C4-2B (cell line): Measurements from ENCODE around the gene ABLIM3.

Experiments
- ZFX ChIP-seq: fragments of 450-650 bp; IDR thresholded peaks from 2 replicates; pipeline ENCODE4 v1.6.1; 2017
- TF ChIP-seq, protein P1 (sequence below): fragments of 450-650 bp; conservative IDR thresholded peaks from 2 replicates; pipeline ENCODE4 v1.5.1; 2017; ENCODE audit warnings: mild to moderate bottlenecking

DNA sequence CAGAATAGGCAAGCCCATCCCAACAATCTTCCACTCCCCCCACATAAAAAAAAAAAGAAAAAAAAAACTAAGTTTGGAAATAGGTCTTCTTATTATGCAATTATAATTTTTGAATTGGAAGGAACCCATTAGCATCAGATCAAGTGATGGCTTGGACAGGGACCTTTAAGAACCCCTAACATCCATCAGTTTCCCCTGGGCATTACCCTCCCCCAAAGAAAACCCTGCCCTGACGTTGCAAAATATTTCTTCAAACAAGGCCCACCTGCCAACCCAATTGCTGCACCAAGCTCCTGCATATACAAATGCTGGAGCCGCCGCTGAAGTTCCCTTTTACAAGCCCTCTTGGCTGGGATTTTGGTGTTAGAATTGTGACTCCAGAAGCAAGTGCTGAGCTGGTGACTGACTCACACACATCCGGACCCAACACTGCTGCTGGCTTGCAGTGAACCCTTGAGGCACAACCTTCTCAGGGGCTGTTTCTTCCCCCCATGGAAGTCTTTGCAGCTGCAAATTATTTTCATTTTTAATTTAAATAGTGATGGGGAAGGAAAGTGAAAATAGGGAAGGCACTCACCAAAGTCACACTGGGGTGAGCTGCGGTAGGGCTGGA lies 74.3 kb downstream of the ABLIM3 start:
- TF ChIP-seq, protein P1, sequence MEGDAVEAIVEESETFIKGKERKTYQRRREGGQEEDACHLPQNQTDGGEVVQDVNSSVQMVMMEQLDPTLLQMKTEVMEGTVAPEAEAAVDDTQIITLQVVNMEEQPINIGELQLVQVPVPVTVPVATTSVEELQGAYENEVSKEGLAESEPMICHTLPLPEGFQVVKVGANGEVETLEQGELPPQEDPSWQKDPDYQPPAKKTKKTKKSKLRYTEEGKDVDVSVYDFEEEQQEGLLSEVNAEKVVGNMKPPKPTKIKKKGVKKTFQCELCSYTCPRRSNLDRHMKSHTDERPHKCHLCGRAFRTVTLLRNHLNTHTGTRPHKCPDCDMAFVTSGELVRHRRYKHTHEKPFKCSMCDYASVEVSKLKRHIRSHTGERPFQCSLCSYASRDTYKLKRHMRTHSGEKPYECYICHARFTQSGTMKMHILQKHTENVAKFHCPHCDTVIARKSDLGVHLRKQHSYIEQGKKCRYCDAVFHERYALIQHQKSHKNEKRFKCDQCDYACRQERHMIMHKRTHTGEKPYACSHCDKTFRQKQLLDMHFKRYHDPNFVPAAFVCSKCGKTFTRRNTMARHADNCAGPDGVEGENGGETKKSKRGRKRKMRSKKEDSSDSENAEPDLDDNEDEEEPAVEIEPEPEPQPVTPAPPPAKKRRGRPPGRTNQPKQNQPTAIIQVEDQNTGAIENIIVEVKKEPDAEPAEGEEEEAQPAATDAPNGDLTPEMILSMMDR, result no peak
- TF ChIP-seq ZFX, result no peak
